NB4 (cell line): ENCODE results near the gene EP300.

Experiments used
- MYC ChIP-seq: IDR thresholded peaks from 2 replicates; pipeline ENCODE4 v1.6.1; 2011; ENCODE audit warnings: low read depth, low read length
- POLR2A ChIP-seq: IDR thresholded peaks from 2 replicates; pipeline ENCODE4 v1.6.1; 2011; ENCODE audit warnings: mild to moderate bottlenecking; ENCODE audit not compliant: insufficient read length; ENCODE audit errors: extremely low read depth
- TF ChIP-seq, protein P1 (sequence below): IDR thresholded peaks from one replicate; pipeline ENCODE4 v1.5.1; 2012; ENCODE audit warnings: low read depth, low read length

DNA sequence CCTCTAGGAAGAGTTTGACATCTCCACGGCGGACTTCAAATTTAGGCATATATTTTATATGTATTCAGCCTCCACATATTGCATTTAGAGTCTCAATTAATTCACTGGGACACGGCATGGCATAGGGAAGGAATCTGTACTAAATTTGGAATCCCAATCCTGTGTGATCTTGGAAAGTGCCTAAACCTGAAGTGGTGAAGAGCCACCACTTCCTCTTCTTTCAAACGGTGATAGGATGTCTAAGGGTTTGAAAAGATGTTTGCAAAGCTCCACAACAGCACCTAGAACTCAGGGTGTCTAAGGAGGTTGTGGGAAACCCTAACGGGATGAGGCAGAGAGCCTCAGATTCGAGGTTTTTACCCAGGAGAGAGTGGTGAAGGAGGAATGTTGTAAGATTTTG lies 111.7 kb downstream of the EP300 start:
- no peak for TF ChIP-seq POLR2A
- TF ChIP-seq, protein P1, sequence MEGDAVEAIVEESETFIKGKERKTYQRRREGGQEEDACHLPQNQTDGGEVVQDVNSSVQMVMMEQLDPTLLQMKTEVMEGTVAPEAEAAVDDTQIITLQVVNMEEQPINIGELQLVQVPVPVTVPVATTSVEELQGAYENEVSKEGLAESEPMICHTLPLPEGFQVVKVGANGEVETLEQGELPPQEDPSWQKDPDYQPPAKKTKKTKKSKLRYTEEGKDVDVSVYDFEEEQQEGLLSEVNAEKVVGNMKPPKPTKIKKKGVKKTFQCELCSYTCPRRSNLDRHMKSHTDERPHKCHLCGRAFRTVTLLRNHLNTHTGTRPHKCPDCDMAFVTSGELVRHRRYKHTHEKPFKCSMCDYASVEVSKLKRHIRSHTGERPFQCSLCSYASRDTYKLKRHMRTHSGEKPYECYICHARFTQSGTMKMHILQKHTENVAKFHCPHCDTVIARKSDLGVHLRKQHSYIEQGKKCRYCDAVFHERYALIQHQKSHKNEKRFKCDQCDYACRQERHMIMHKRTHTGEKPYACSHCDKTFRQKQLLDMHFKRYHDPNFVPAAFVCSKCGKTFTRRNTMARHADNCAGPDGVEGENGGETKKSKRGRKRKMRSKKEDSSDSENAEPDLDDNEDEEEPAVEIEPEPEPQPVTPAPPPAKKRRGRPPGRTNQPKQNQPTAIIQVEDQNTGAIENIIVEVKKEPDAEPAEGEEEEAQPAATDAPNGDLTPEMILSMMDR: no peak
- TF ChIP-seq MYC: no peak
